Smooth muscle cell (in vitro differentiated cells): Measurements from ENCODE around the gene WASF3. TPM values are rescaled to one million over a fixed set of nuclear protein-coding genes. Genes with fewer than 3 reads are reported as not detected.
"Not testable (repeated sequence)": the region's sequence is repeated elsewhere in the genome, so short reads cannot be mapped to it uniquely, and the experiment has no call there.

Experiments
- DNase-seq: peaks from one replicate; lab custom pipeline; 2025; ENCODE audit not compliant: unreplicated experiment; lab: John Stamatoyannopoulos, UW
- H2AFZ ChIP-seq: fragments of 200-600 bp; sonication (generic); 2 replicates; pipeline ENCODE4 v1.6.0; 2016; ENCODE audit warnings: antibody characterized with exemption, low read depth, mild to moderate bottlenecking
- H3F3A ChIP-seq: fragments of 200-600 bp; sonication (generic); 2 replicates; pipeline ENCODE4 v1.6.0; 2017; ENCODE audit warnings: antibody characterized with exemption, low read depth
- H3K27ac ChIP-seq: fragments of 200-600 bp; sonication (generic); 2 replicates; pipeline ENCODE4 v1.5.1; 2016; ENCODE audit warnings: low read depth, mild to moderate bottlenecking
- H3K27me3 ChIP-seq: fragments of 200-600 bp; sonication (generic); 2 replicates; pipeline ENCODE4 v1.6.1; 2016; ENCODE audit warnings: low read depth, mild to moderate bottlenecking
- H3K36me3 ChIP-seq: fragments of 200-600 bp; sonication (generic); 2 replicates; pipeline ENCODE4 v1.5.1; 2016; ENCODE audit warnings: low read depth
- H3K4me1 ChIP-seq: fragments of 200-600 bp; sonication (generic); 2 replicates; pipeline ENCODE4 v1.5.1; 2016; ENCODE audit warnings: low read depth
- H3K4me2 ChIP-seq: fragments of 200-600 bp; sonication (generic); 2 replicates; pipeline ENCODE4 v1.6.0; 2016; ENCODE audit warnings: mild to moderate bottlenecking
- H3K4me3 ChIP-seq: fragments of 200-600 bp; sonication (generic); 2 replicates; pipeline ENCODE4 v1.5.1; 2016; ENCODE audit warnings: mild to moderate bottlenecking
- H3K79me2 ChIP-seq: fragments of 200-600 bp; sonication (generic); 2 replicates; pipeline ENCODE4 v1.6.0; 2016; ENCODE audit warnings: low read depth, mild to moderate bottlenecking
- H3K9ac ChIP-seq: fragments of 200-600 bp; sonication (generic); 2 replicates; pipeline ENCODE4 v1.6.0; 2016; ENCODE audit warnings: low read depth
- H3K9me3 ChIP-seq: fragments of 200-600 bp; sonication (generic); replicated peaks from 2 replicates; pipeline ENCODE4 v1.5.1; 2016; ENCODE audit warnings: low read depth
- H4K20me1 ChIP-seq: fragments of 200-600 bp; sonication (generic); 2 replicates; pipeline ENCODE4 v1.6.0; 2016; ENCODE audit warnings: low read depth
- CTCF ChIP-seq: fragments of 200-600 bp; sonication (generic); IDR thresholded peaks from 2 replicates; pipeline ENCODE4 v1.5.1; 2017; ENCODE audit warnings: borderline replicate concordance, mild to moderate bottlenecking, antibody characterized with exemption; ENCODE audit not compliant: insufficient read depth, poor library complexity, severe bottlenecking
- WGBS: methylation state at CpG from one replicate; pipeline ENCODE4 v1.1.7; 2016; ENCODE audit warnings: low lambda C conversion rate; 5-methylcytosine and 5-hydroxymethylcytosine counted together
- polyA plus RNA-seq: library from polyadenylated mRNA; unstranded; fragments of >200 nt; fragmentation: Nextera tagmentation; extraction: Ambion mirVana; gene quantifications from 2 replicates; pipeline ENCODE4 v1.2.1, GENCODE V29; 2016
- total RNA-seq: library from RNA; depleted of rRNA; stranded (reverse); fragments of >200 nt; gene quantifications from 2 replicates; pipeline ENCODE4 v1.2.3, GENCODE V29; 2014

The WASF3 gene
- total and polyA plus RNA-seq, 2 experiments from 2014 or later, result 4.0 to 5.8 TPM

- 78% methylated on average over 5 of the region's 5 CpGs for WGBS
- no peak for TF ChIP-seq CTCF
- Histone ChIP-seq H3K36me3 (no peaks in the 10 kb centered on the region), H2AFZ (no peak overlapping the region), H3K9ac (no peak overlapping the region), H3K79me2 (no peaks in the 10 kb centered on the region), H3K4me2 (no peak overlapping the region), H3K27me3 (peaks cover 4% of the 10 kb centered on the region), H3K27ac (no peak overlapping the region), H3F3A (no peaks in the 10 kb centered on the region), H3K4me1 (no peaks in the 10 kb centered on the region), H3K4me3 (no peak overlapping the region), H3K9me3 (no peaks in the 10 kb centered on the region), H4K20me1 (no peaks in the 10 kb centered on the region)
- no peak for DNase-seq
Measured at GRCh38 chr13:26718872-26719271, 161.4 kb downstream of the WASF3 start.

- H3K9ac ChIP-seq, result no peak overlapping the region
- DNase-seq, result no peak
- H3K9me3 ChIP-seq, result no peaks in the 10 kb centered on the region
- no peak overlapping the region for H2AFZ ChIP-seq
- WGBS, result 64% methylated on average over 5 of the region's 5 CpGs
- no peak overlapping the region for H3K27ac ChIP-seq
- TF ChIP-seq CTCF, result no peak
- H3K27me3 ChIP-seq, result peaks cover 4% of the 10 kb centered on the region
- no peaks in the 10 kb centered on the region for H3K4me1 ChIP-seq
- H3K4me2 ChIP-seq, result no peak overlapping the region
- no peaks in the 10 kb centered on the region for H3K36me3 ChIP-seq
- H4K20me1 ChIP-seq, result no peaks in the 10 kb centered on the region
- H3F3A ChIP-seq, result no peaks in the 10 kb centered on the region
- H3K4me3 ChIP-seq, result no peak overlapping the region
- no peaks in the 10 kb centered on the region for H3K79me2 ChIP-seq
Measured at GRCh38 chr13:26719356-26719945, 162.0 kb downstream of the WASF3 start.

GRCh38 chr13:26721251-26722121 lies 164.0 kb downstream of the WASF3 start:
- Histone ChIP-seq H3K27me3 (peaks cover 2% of the 10 kb centered on the region), H2AFZ (no peak overlapping the region), H4K20me1 (no peaks in the 10 kb centered on the region), H3K79me2 (no peaks in the 10 kb centered on the region), H3K9me3 (no peaks in the 10 kb centered on the region), H3K27ac (no peak overlapping the region), H3F3A (no peaks in the 10 kb centered on the region), H3K9ac (no peak overlapping the region), H3K36me3 (no peaks in the 10 kb centered on the region), H3K4me1 (no peaks in the 10 kb centered on the region), H3K4me2 (no peak overlapping the region), H3K4me3 (no peak overlapping the region)
- TF ChIP-seq CTCF, result no peak
- 84% methylated on average over 26 of the region's 26 CpGs for WGBS
- DNase-seq, result no peak

- H3F3A ChIP-seq, result no peaks in the 10 kb centered on the region
- no peaks in the 10 kb centered on the region for H4K20me1 ChIP-seq
- no peak overlapping the region for H3K27ac ChIP-seq
- no peak overlapping the region for H3K9ac ChIP-seq
- TF ChIP-seq CTCF, result no peak
- 88% methylated on average over 5 of the region's 5 CpGs for WGBS
- H3K27me3 ChIP-seq, result no peaks in the 10 kb centered on the region
- H3K4me1 ChIP-seq, result no peaks in the 10 kb centered on the region
- DNase-seq, result no peak
- H2AFZ ChIP-seq, result no peak overlapping the region
- H3K36me3 ChIP-seq, result no peaks in the 10 kb centered on the region
- H3K79me2 ChIP-seq, result no peaks in the 10 kb centered on the region
- H3K4me2 ChIP-seq, result no peak overlapping the region
- H3K4me3 ChIP-seq, result no peak overlapping the region
- no peaks in the 10 kb centered on the region for H3K9me3 ChIP-seq
Measured at GRCh38 chr13:26722321-26722720, 164.8 kb downstream of the WASF3 start.

- DNase-seq, H3K27me3 ChIP-seq, H3K4me3 ChIP-seq, H2AFZ ChIP-seq, H3K4me2 ChIP-seq, H3K79me2 ChIP-seq, H3F3A ChIP-seq, H4K20me1 ChIP-seq, H3K9me3 ChIP-seq, H3K36me3 ChIP-seq, H3K4me1 ChIP-seq, H3K27ac ChIP-seq, H3K9ac ChIP-seq: not testable (repeated sequence)
- WGBS, result no CpG with 5 or more reads among the region's 31 CpGs
Measured at GRCh38 chr13:26723620-26724019, 166.1 kb downstream of the WASF3 start.
